DOHH2 (cell line): ENCODE measurements around the gene EML5.

Experiments used
- EZH2phosphoT487 ChIP-seq: fragments of 200-600 bp; sonication (generic); IDR thresholded peaks from 2 replicates; pipeline ENCODE4 v1.6.1; 2017; ENCODE audit warnings: borderline replicate concordance, mild to moderate bottlenecking, antibody characterized with exemption, low read length, moderate library complexity, mixed read lengths
- TF ChIP-seq, protein P1 (sequence below): fragments of 200-600 bp; sonication (generic); IDR thresholded peaks from one replicate; pipeline ENCODE4 v1.5.1; 2014; ENCODE audit warnings: antibody characterized with exemption, mild to moderate bottlenecking, low read depth, low read length; ENCODE audit not compliant: poor library complexity, severe bottlenecking

DNA sequence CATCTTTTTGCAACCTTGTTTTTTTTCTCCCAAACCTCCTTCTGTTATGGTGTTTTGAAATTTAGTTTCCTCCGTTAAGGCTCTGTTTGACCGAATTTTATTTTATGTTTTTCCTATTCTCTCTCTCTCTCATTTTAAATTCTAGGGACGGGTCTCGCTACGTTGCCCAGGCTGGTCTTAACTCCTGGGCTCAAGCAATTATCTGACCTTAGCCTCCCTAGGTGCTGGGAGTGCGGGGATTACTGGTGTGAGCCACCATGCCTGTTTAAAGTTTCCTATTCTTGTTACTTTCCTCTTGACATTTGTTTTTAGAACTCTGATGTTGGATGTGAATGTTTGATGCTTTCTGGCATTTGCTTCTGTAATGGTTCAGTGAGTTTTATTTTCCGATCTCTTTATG is 228.9 kb downstream of the EML5 start:
- TF ChIP-seq, protein P1, sequence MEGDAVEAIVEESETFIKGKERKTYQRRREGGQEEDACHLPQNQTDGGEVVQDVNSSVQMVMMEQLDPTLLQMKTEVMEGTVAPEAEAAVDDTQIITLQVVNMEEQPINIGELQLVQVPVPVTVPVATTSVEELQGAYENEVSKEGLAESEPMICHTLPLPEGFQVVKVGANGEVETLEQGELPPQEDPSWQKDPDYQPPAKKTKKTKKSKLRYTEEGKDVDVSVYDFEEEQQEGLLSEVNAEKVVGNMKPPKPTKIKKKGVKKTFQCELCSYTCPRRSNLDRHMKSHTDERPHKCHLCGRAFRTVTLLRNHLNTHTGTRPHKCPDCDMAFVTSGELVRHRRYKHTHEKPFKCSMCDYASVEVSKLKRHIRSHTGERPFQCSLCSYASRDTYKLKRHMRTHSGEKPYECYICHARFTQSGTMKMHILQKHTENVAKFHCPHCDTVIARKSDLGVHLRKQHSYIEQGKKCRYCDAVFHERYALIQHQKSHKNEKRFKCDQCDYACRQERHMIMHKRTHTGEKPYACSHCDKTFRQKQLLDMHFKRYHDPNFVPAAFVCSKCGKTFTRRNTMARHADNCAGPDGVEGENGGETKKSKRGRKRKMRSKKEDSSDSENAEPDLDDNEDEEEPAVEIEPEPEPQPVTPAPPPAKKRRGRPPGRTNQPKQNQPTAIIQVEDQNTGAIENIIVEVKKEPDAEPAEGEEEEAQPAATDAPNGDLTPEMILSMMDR, result no peak
- no peak for TF ChIP-seq EZH2phosphoT487
